HepG2 (cell line): ENCODE measurements around the gene AGO4. TPM values are rescaled to one million over a fixed set of nuclear protein-coding genes. Genes with fewer than 3 reads are reported as not detected.
"Not testable (repeated sequence)": the region's sequence is repeated elsewhere in the genome, so short reads cannot be mapped to it uniquely, and the experiment has no call there.

Experiments used
- ATAC-seq: fragments of 200-7000 bp; cut with Tn5 transposase; 3 replicates; pipeline ENCODE4 v1.9.1; 2020; ENCODE audit warnings: mild to moderate bottlenecking, moderate library complexity
- BruUV-seq: library from RNA; stranded (reverse); fragments of 400-500 nt; replicated peaks from 2 replicates; lab custom pipeline; 2021; lab: Mats Ljungman, UMichigan
- CTCF ChIA-PET: fragments of 300-600 bp; formaldehyde crosslinking; extraction: SDS; loops from one replicate; lab custom pipeline; 2021; ENCODE audit warnings: low total read pairs, inconsistent platforms, low intra/inter-chr PET ratio; lab: Yijun Ruan, JAX
- POLR2A ChIA-PET: fragments of 350-600 bp; sonication (Branson Sonifier 250); formaldehyde crosslinking; loops from one replicate; lab custom pipeline; 2020; ENCODE audit warnings: antibody characterized with exemption, inconsistent platforms; lab: Yijun Ruan, JAX
- DNase-seq: peaks from one replicate; pipeline ENCODE4 v3.0.0-alpha.2; 2015; ENCODE audit warnings: low spot score
- FAIRE-seq: peaks from 3 replicates; lab custom pipeline; 2011; peaks lifted over from hg19 to GRCh38; lab: Jason Lieb, UNC
- H2AFZ ChIP-seq: one replicate; pipeline ENCODE4 v1.6.1; 2011; ENCODE audit warnings: low read length, inconsistent platforms
- H3K27ac ChIP-seq: fragments of 300-600 bp; 3 replicates; pipeline ENCODE4 v1.8.0; 2011; ENCODE audit warnings: mixed run types, mild to moderate bottlenecking, mixed read lengths, low read length, inconsistent platforms; ENCODE audit not compliant: insufficient read depth; ENCODE audit errors: extremely low read length
- H3K27me3 ChIP-seq, 2 experiments: fragments of 200-600 bp in 1 of 2; 2 replicates in 1 of 2; 3 replicates in 1 of 2; pipeline versions ENCODE4 v1.6.0 to v1.8.0; 2011; ENCODE audit warnings: low read length in 2 of 2, mild to moderate bottlenecking in 2 of 2, moderate library complexity in 2 of 2, inconsistent platforms in 1 of 2; ENCODE audit not compliant: insufficient read depth in 2 of 2, control insufficient read depth in 1 of 2
- H3K36me3 ChIP-seq, 2 experiments: fragments of 200-600 bp in 1 of 2; replicated peaks in 1 of 2; 2 replicates in 1 of 2; 3 replicates in 1 of 2; pipeline versions ENCODE4 v1.5.1 to v1.8.0; 2011; ENCODE audit warnings: low read length in 2 of 2, inconsistent platforms in 1 of 2; ENCODE audit not compliant: insufficient read depth in 2 of 2, control insufficient read depth in 1 of 2
- H3K4me1 ChIP-seq: 2 replicates; pipeline ENCODE4 v1.5.1; 2012; ENCODE audit warnings: low read length, inconsistent platforms; ENCODE audit not compliant: insufficient read depth
- H3K4me2 ChIP-seq: 2 replicates; pipeline ENCODE4 v1.6.0; 2011; ENCODE audit warnings: low read depth, low read length, inconsistent platforms
- H3K4me3 ChIP-seq, 3 experiments: fragments of 200-600 bp in 1 of 3; sonication (generic), shearing (Covaris generic) in 1 of 3; replicated peaks in 1 of 3; 2 replicates each; pipeline ENCODE4 v1.5.1; 2011 to 2016; ENCODE audit warnings: low read length in 3 of 3, inconsistent platforms in 2 of 3, low read depth in 2 of 3, mild to moderate bottlenecking in 2 of 3, control low read depth in 1 of 3, mixed read lengths in 1 of 3; ENCODE audit not compliant: insufficient read depth in 1 of 3
- H3K79me2 ChIP-seq: one replicate; pipeline ENCODE4 v1.6.1; 2011; ENCODE audit warnings: low read length, inconsistent platforms; ENCODE audit not compliant: insufficient read depth
- H3K9ac ChIP-seq: 2 replicates; pipeline ENCODE4 v1.6.0; 2011; ENCODE audit warnings: mild to moderate bottlenecking, low read depth, low read length, inconsistent platforms; ENCODE audit not compliant: insufficient read depth
- H3K9me3 ChIP-seq: 2 replicates; pipeline ENCODE4 v1.5.1; 2012; ENCODE audit warnings: mild to moderate bottlenecking, low read length
- H4K20me1 ChIP-seq: 2 replicates; pipeline ENCODE4 v1.6.0; 2011; ENCODE audit warnings: inconsistent platforms, mild to moderate bottlenecking, low read length, moderate library complexity; ENCODE audit not compliant: insufficient read depth
- AGO1 ChIP-seq: fragments of 200-400 bp; formaldehyde crosslinking; IDR thresholded peaks from 2 replicates; pipeline ENCODE4 v1.6.1; 2017; ENCODE audit warnings: mild to moderate bottlenecking, low read depth, low read length, moderate library complexity; ENCODE audit not compliant: poor library complexity, severe bottlenecking
- AKAP8 ChIP-seq: sonication (generic); formaldehyde crosslinking; IDR thresholded peaks from 2 replicates; pipeline ENCODE4 v1.5.1; 2020; ENCODE audit warnings: mild to moderate bottlenecking, missing genetic modification reagents
- CEBPG ChIP-seq: IDR thresholded peaks from 2 replicates; pipeline ENCODE4 v1.6.1; 2016
- ELF1 ChIP-seq: sonication (generic); formaldehyde crosslinking; IDR thresholded peaks from 2 replicates; pipeline ENCODE4 v1.4.0; 2020; ENCODE audit warnings: missing genetic modification reagents
- FIP1L1 ChIP-seq: fragments of 200-400 bp; formaldehyde crosslinking; IDR thresholded peaks from 2 replicates; pipeline ENCODE4 v1.6.1; 2018; ENCODE audit warnings: low read depth, mild to moderate bottlenecking, low read length, moderate library complexity, borderline replicate concordance; ENCODE audit not compliant: insufficient read depth
- IKZF4 ChIP-seq: sonication (generic); formaldehyde crosslinking; IDR thresholded peaks from 2 replicates; pipeline ENCODE4 v1.5.1; 2020; ENCODE audit warnings: borderline replicate concordance, mild to moderate bottlenecking, low read depth, missing genetic modification reagents; ENCODE audit errors: not compliant biosample characterization
- MED13 ChIP-seq: sonication (generic); formaldehyde crosslinking; IDR thresholded peaks from 2 replicates; pipeline ENCODE4 v1.5.0; 2020; ENCODE audit warnings: missing genetic modification reagents
- MTF2 ChIP-seq: sonication (generic); formaldehyde crosslinking; IDR thresholded peaks from 2 replicates; pipeline ENCODE4 v1.5.0; 2020; ENCODE audit warnings: missing genetic modification reagents, borderline replicate concordance
- ZNF33A ChIP-seq: sonication (generic); formaldehyde crosslinking; IDR thresholded peaks from 2 replicates; pipeline ENCODE4 v1.5.1; 2020; ENCODE audit warnings: missing genetic modification reagents, mild to moderate bottlenecking, moderate library complexity, borderline replicate concordance
- ZSCAN22 ChIP-seq: sonication (generic); formaldehyde crosslinking; IDR thresholded peaks from 2 replicates; pipeline ENCODE4 v1.4.0; 2020; ENCODE audit warnings: mild to moderate bottlenecking, missing genetic modification reagents
- WGBS: methylation state at CpG from one replicate; pipeline ENCODE4 v1.1.6; 2017; ENCODE audit warnings: low lambda C conversion rate; 5-methylcytosine and 5-hydroxymethylcytosine counted together
- in situ Hi-C: cut with HindIII; loops from 2 replicates; pipeline ENCODE4 v1.10.0; 2017; ENCODE audit warnings: low pct_unique_long_range_greater_than_20kb; ENCODE audit not compliant: extremely low pct_ligation_motif_present
- intact Hi-C: fragments of 100-400 bp; cut with micrococcal nuclease; formaldehyde crosslinking; loops from one replicate; pipeline ENCODE4 v1.10.0; 2022; ENCODE audit not compliant: unreplicated experiment
- polyA plus RNA-seq, 8 experiments: library from polyadenylated mRNA; depleted of rRNA in 3 of 8; stranded (reverse) in 7 of 8; unstranded in 1 of 8; fragments of >200 nt; fragmentation: Illumina TruSeq in 4 of 8; extraction: Trizol in 4 of 8; gene quantifications; 2 replicates each; pipeline versions ENCODE4 v1.2.1 to v1.2.3, GENCODE V29; 2011 to 2016; ENCODE audit warnings: low read depth in 4 of 8, missing spikeins in 1 of 8, mixed read lengths in 1 of 8; ENCODE audit not compliant: insufficient read depth in 1 of 8
- total RNA-seq, 5 experiments: library from RNA; depleted of rRNA; stranded (reverse); fragments of >200 nt; fragmentation: Illumina TruSeq; extraction: Trizol; gene quantifications; 2 replicates each; pipeline ENCODE4 v1.2.3, GENCODE V29; 2016; ENCODE audit warnings: low read depth in 1 of 5

Gene AGO4
- total and polyA plus RNA-seq, 2 of the 13 experiments (the other 11 are each of a cell fraction or from before 2014, with no cell fraction given), result 6.0 to 13.8 TPM

DNA sequence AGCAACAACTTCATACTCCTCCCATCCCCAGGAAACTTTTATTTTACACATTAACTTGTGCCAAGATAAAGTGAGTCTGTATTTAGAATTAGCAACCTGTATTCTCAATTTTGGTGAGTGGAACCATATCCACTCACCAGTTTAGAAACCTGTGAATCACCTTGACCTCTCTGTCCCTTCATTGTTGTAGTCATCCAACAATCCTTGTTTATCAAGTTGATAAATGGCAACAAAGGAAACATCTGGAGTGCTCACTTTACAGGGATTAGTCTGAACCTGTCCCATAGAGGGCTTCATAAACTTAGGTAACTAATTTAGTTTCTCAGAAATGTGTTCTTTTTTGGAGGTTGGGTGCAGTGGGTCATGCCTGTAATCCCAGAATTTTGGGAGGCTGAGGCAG is 34.1 kb upstream of the AGO4 start (continued):
- TF ChIP-seq ZSCAN22, result no peak

DNA sequence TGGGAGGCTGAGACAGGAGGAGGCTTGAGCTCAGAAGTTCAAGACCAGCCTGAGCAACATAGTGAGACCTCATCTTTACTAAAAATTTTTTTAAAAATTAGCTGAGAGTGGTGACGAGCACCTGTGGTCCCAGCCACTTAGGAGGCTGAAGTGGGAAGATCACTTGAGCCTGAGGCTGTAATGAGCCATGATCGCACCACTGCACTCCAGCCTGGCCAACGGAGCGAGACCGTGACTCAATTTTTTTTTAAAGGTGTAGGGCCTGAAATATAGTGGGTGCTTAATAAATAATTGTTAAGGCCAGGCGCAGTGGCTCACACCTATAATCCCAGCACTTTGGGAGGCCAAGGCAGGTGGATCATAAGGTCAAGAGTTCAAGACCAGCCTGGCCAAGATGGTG is 31.6 kb upstream of the AGO4 start:
- H3K79me2 ChIP-seq, H3K9ac ChIP-seq, BruUV-seq, H3K27ac ChIP-seq, CTCF ChIA-PET, FAIRE-seq, H2AFZ ChIP-seq, H3K27me3 ChIP-seq, in situ Hi-C loops, intact Hi-C loops, H3K4me2 ChIP-seq, ATAC-seq, DNase-seq, POLR2A ChIA-PET, H3K36me3 ChIP-seq, H3K4me3 ChIP-seq, H4K20me1 ChIP-seq, H3K9me3 ChIP-seq: not testable (repeated sequence)
- H3K4me1 ChIP-seq, result peaks cover 21% of the 10 kb centered on the region; the same call in 1 of the 2 replicates
- WGBS, result 87% methylated on average over 6 of the region's 6 CpGs

DNA sequence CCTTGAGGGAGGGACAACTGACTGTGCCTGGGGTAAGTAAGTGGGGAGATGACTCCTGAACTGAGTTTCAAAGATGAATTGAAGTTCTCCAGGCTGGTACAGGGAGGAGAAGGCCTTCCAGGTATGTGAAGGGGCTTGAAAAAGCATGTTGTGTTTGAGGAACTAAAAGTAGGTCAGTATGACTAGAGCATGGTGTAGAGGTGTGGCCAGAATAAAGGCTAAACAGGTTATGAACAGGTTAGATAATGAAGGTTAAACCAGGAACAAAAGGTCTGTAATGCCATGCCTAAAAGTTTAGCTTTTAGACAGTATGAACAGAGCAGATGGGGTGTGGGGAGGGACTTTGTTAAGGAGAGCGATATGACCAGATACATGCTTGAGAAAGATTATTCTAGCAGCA is 30.7 kb upstream of the AGO4 start:
- no peak for DNase-seq
- Histone ChIP-seq H3K79me2 (no peaks in the 10 kb centered on the region), H3K9ac (no peak overlapping the region), H3K4me1 (peaks cover 21% of the 10 kb centered on the region; the same call in 1 of the 2 replicates), H2AFZ (no peak overlapping the region), H4K20me1 (no peaks in the 10 kb centered on the region), H3K27me3 (no peaks in the 10 kb centered on the region), H3K4me3 (no peak overlapping the region), H3K36me3 (no peaks in the 10 kb centered on the region), H3K9me3 (no peaks in the 10 kb centered on the region)
- intact Hi-C loops, result no loop called here
- no TSS peak for BruUV-seq
- CTCF ChIA-PET, result no interaction called here
- POLR2A ChIA-PET, result no interaction called here
- FAIRE-seq, result no peak
- WGBS, result 100% methylated on average over 1 of the region's 1 CpG
- no peak for ATAC-seq
- TF ChIP-seq MTF2 (CRISPR knock-in tag) (no peak), AKAP8 (no peak), AGO1 (no peak), CEBPG (no peak), IKZF4 (CRISPR knock-in tag) (no peak), MED13 (CRISPR knock-in tag) (no peak), ZNF33A (CRISPR knock-in tag) (no peak), ELF1 (no peak), FIP1L1 (no peak)
- TF ChIP-seq, all 625 proteins: peak for 0
- Histone ChIP-seq H3K27ac (no peak overlapping the region), H3K4me2 (no peak overlapping the region)
- in situ Hi-C loops, result no loop called here
